HEK293 (cell line): ENCODE data around the gene PIM2.
A peak's percentile ranks its signal among the peaks of the same experiment; 100 is the strongest.

Experiments used
- BCL11B ChIP-seq: fragments of 450-650 bp; formaldehyde crosslinking; IDR thresholded peaks from 2 replicates; pipeline ENCODE4 v1.5.1; 2016; ENCODE audit warnings: low read depth, missing biosample characterization, missing genetic modification characterization
- CTCF ChIP-seq: fragments of 450-650 bp; formaldehyde crosslinking; IDR thresholded peaks from 2 replicates; pipeline ENCODE4 v1.5.1; 2016; ENCODE audit warnings: missing biosample characterization, missing genetic modification characterization
- HOXC10 ChIP-seq: sonication (generic); formaldehyde crosslinking; IDR thresholded peaks from 2 replicates; pipeline ENCODE4 v1.8.1; 2023; ENCODE audit warnings: mild to moderate bottlenecking, missing genetic modification reagents
- KLF10 ChIP-seq: fragments of 450-650 bp; IDR thresholded peaks from 2 replicates; pipeline ENCODE4 v1.5.1; 2018; ENCODE audit warnings: missing biosample characterization, mild to moderate bottlenecking, missing genetic modification characterization
- KLF16 ChIP-seq: fragments of 450-650 bp; formaldehyde crosslinking; IDR thresholded peaks from 2 replicates; pipeline ENCODE4 v1.5.1; 2017; ENCODE audit warnings: missing biosample characterization, missing genetic modification characterization
- MEIS1 ChIP-seq: sonication (generic); formaldehyde crosslinking; IDR thresholded peaks from 2 replicates; pipeline ENCODE4 v1.8.1; 2022; ENCODE audit warnings: missing genetic modification reagents, mild to moderate bottlenecking, borderline replicate concordance
- MYNN ChIP-seq: fragments of 450-650 bp; formaldehyde crosslinking; IDR thresholded peaks from 2 replicates; pipeline ENCODE4 v1.5.1; 2016; ENCODE audit warnings: missing biosample characterization, missing genetic modification characterization, borderline replicate concordance
- TRIM28 ChIP-seq: IDR thresholded peaks from 2 replicates; pipeline ENCODE4 v1.6.1; 2011; ENCODE audit warnings: low read length, control low read depth, borderline replicate concordance
- TSHZ1 ChIP-seq: fragments of 450-650 bp; formaldehyde crosslinking; IDR thresholded peaks from 2 replicates; pipeline ENCODE4 v1.5.1; 2016; ENCODE audit warnings: missing biosample characterization, missing genetic modification characterization, borderline replicate concordance
- YY2 ChIP-seq: fragments of 450-650 bp; formaldehyde crosslinking; IDR thresholded peaks from 2 replicates; pipeline ENCODE4 v1.5.1; 2016; ENCODE audit warnings: missing biosample characterization, missing genetic modification characterization
- ZBTB10 ChIP-seq: fragments of 450-650 bp; formaldehyde crosslinking; IDR thresholded peaks from 2 replicates; pipeline ENCODE4 v1.5.1; 2016; ENCODE audit warnings: missing biosample characterization, missing genetic modification characterization
- ZBTB49 ChIP-seq: fragments of 450-650 bp; formaldehyde crosslinking; IDR thresholded peaks from 2 replicates; pipeline ENCODE4 v1.5.1; 2016; ENCODE audit warnings: missing biosample characterization, missing genetic modification characterization, low read depth
- ZBTB7A ChIP-seq: fragments of 450-650 bp; formaldehyde crosslinking; IDR thresholded peaks from 2 replicates; pipeline ENCODE4 v1.5.1; 2016; ENCODE audit warnings: low read depth, missing biosample characterization, missing genetic modification characterization
- ZIC2 ChIP-seq: fragments of 450-650 bp; formaldehyde crosslinking; IDR thresholded peaks from 2 replicates; pipeline ENCODE4 v1.5.1; 2016; ENCODE audit warnings: missing biosample characterization, missing genetic modification characterization
- ZNF157 ChIP-seq: fragments of 450-650 bp; formaldehyde crosslinking; IDR thresholded peaks from 2 replicates; pipeline ENCODE4 v1.5.1; 2016; ENCODE audit warnings: missing biosample characterization, missing genetic modification characterization
- ZNF202 ChIP-seq: fragments of 450-650 bp; formaldehyde crosslinking; IDR thresholded peaks from 2 replicates; pipeline ENCODE4 v1.5.1; 2016; ENCODE audit warnings: missing biosample characterization, missing genetic modification characterization, borderline replicate concordance
- ZNF302 ChIP-seq: fragments of 450-650 bp; formaldehyde crosslinking; IDR thresholded peaks from 2 replicates; pipeline ENCODE4 v1.5.1; 2016; ENCODE audit warnings: missing biosample characterization, missing genetic modification characterization, low read depth
- ZNF311 ChIP-seq: fragments of 450-650 bp; formaldehyde crosslinking; IDR thresholded peaks from 2 replicates; pipeline ENCODE4 v1.5.1; 2017; ENCODE audit warnings: missing biosample characterization, missing genetic modification characterization, borderline replicate concordance
- ZNF354C ChIP-seq: fragments of 450-650 bp; formaldehyde crosslinking; IDR thresholded peaks from 2 replicates; pipeline ENCODE4 v1.5.1; 2016; ENCODE audit warnings: missing biosample characterization, missing genetic modification characterization, low read depth, borderline replicate concordance
- ZNF48 ChIP-seq: fragments of 450-650 bp; formaldehyde crosslinking; IDR thresholded peaks from 2 replicates; pipeline ENCODE4 v1.5.1; 2016; ENCODE audit warnings: missing biosample characterization, missing genetic modification characterization
- ZNF549 ChIP-seq: fragments of 450-650 bp; IDR thresholded peaks from 2 replicates; pipeline ENCODE4 v1.5.1; 2018; ENCODE audit warnings: missing biosample characterization, missing genetic modification characterization, mild to moderate bottlenecking, inconsistent platforms, moderate library complexity
- ZNF639 ChIP-seq: fragments of 450-650 bp; formaldehyde crosslinking; IDR thresholded peaks from 2 replicates; pipeline ENCODE4 v1.5.1; 2016; ENCODE audit warnings: missing biosample characterization, missing genetic modification characterization
- ZNF660 ChIP-seq: fragments of 450-650 bp; IDR thresholded peaks from 2 replicates; pipeline ENCODE4 v1.5.1; 2018; ENCODE audit warnings: missing biosample characterization, mild to moderate bottlenecking, missing genetic modification characterization
- ZNF747 ChIP-seq: fragments of 450-650 bp; formaldehyde crosslinking; IDR thresholded peaks from 2 replicates; pipeline ENCODE4 v1.5.1; 2016; ENCODE audit warnings: missing biosample characterization, missing genetic modification characterization
- ZNF768 ChIP-seq: fragments of 450-650 bp; formaldehyde crosslinking; IDR thresholded peaks from 2 replicates; pipeline ENCODE4 v1.5.1; 2018; ENCODE audit warnings: missing biosample characterization, mild to moderate bottlenecking, missing genetic modification characterization
- ZNF777 ChIP-seq: fragments of 450-650 bp; formaldehyde crosslinking; IDR thresholded peaks from 2 replicates; pipeline ENCODE4 v1.5.1; 2017; ENCODE audit warnings: missing biosample characterization, missing genetic modification characterization, borderline replicate concordance
- ZNF785 ChIP-seq: fragments of 450-650 bp; formaldehyde crosslinking; IDR thresholded peaks from 2 replicates; pipeline ENCODE4 v1.5.1; 2016; ENCODE audit warnings: missing biosample characterization, missing genetic modification characterization
- ZNF830 ChIP-seq: fragments of 450-650 bp; IDR thresholded peaks from 2 replicates; pipeline ENCODE4 v1.5.0; 2018; ENCODE audit warnings: missing biosample characterization, missing genetic modification characterization, low read depth, mild to moderate bottlenecking, moderate library complexity
- ZXDB ChIP-seq: fragments of 450-650 bp; formaldehyde crosslinking; IDR thresholded peaks from 2 replicates; pipeline ENCODE4 v1.5.1; 2016; ENCODE audit warnings: missing biosample characterization, missing genetic modification characterization

Gene PIM2

GRCh38 chrX:48957827-48958634, 39.2 kb upstream of the PIM2 start (continued):
- TF ChIP-seq ZNF660: 0 out of 2 replicates have a peak, but pooled peaks have one; percentile 1
- TF ChIP-seq ZNF777 (tag by site-specific recombination): no peak
- TF ChIP-seq ZNF549 (tag by site-specific recombination): no peak
- TF ChIP-seq TRIM28: no peak
- TF ChIP-seq ZNF311 (tag by site-specific recombination): no peak
- no peak for TF ChIP-seq CTCF (tag by site-specific recombination)
- TF ChIP-seq ZNF302 (tag by site-specific recombination): no peak
- TF ChIP-seq BCL11B: no peak
- no peak for TF ChIP-seq YY2 (tag by site-specific recombination)
- TF ChIP-seq ZBTB10: no peak
- TF ChIP-seq HOXC10 (CRISPR knock-in tag): no peak
- peak; percentile 60 for TF ChIP-seq ZXDB (tag by site-specific recombination)
- TF ChIP-seq ZNF747 (tag by site-specific recombination): no peak
- no peak for TF ChIP-seq TSHZ1
- no peak for TF ChIP-seq ZNF768 (tag by site-specific recombination)
- no peak for TF ChIP-seq ZIC2 (tag by site-specific recombination)
- no peak for TF ChIP-seq ZBTB49 (tag by site-specific recombination)
- TF ChIP-seq ZNF202: no peak
- no peak for TF ChIP-seq MYNN (tag by site-specific recombination)
- no peak for TF ChIP-seq ZBTB7A (tag by site-specific recombination)
- TF ChIP-seq ZNF48 (tag by site-specific recombination): no peak
- peak; percentile 29 for TF ChIP-seq KLF16
- no peak for TF ChIP-seq ZNF785 (tag by site-specific recombination)
- TF ChIP-seq KLF10 (tag by site-specific recombination): peak; percentile 48; the same call in 1 of the 2 replicates
- no peak for TF ChIP-seq MEIS1
- TF ChIP-seq ZNF830 (tag by site-specific recombination): no peak
- TF ChIP-seq ZNF354C (tag by site-specific recombination): no peak
- no peak; the same call in 1 of the 2 replicates for TF ChIP-seq ZNF639 (tag by site-specific recombination)
- TF ChIP-seq ZNF157: no peak
